H1 (cell line): ENCODE measurements around the gene ADAMTS17. TPM values are rescaled to one million over a fixed set of nuclear protein-coding genes. Genes with fewer than 3 reads are reported as not detected.

Source experiments
- CTCF ChIA-PET: fragments of 300-600 bp; sonication (Branson Sonifier 250); formaldehyde crosslinking; loops from one replicate; lab custom pipeline; 2021; ENCODE audit not compliant: partially characterized antibody; lab: Charles Lee
- POLR2A ChIA-PET: fragments of 300-600 bp; sonication (Branson Sonifier 250); formaldehyde crosslinking; loops from one replicate; lab custom pipeline; 2021; ENCODE audit warnings: inconsistent platforms; ENCODE audit not compliant: partially characterized antibody; lab: Charles Lee
- DNase-seq, 2 experiments: peaks; one replicate each; pipeline versions ENCODE4 v3.0.0 to v3.0.0-alpha.2; 2010 to 2022; ENCODE audit warnings: low spot score in 2 of 2, low read depth in 1 of 2, mixed read lengths in 1 of 2
- FAIRE-seq: peaks from 2 replicates; lab custom pipeline; 2011; peaks lifted over from hg19 to GRCh38; lab: Jason Lieb, UNC
- H2AFZ ChIP-seq: 2 replicates; pipeline ENCODE4 v1.8.1; 2012; ENCODE audit warnings: low read length, inconsistent platforms
- H2AK5ac ChIP-seq: 2 replicates; pipeline ENCODE4 v1.6.1; 2013; ENCODE audit warnings: low read depth, low read length
- H2BK120ac ChIP-seq: replicated peaks from 2 replicates; pipeline ENCODE3; 2013; ENCODE audit warnings: low read depth, low read length, inconsistent platforms
- H2BK12ac ChIP-seq: 2 replicates; pipeline ENCODE4 v1.6.1; 2013; ENCODE audit warnings: low read depth, low read length
- H2BK15ac ChIP-seq: 2 replicates; pipeline ENCODE4 v1.6.1; 2013; ENCODE audit warnings: low read length
- H2BK20ac ChIP-seq: 2 replicates; pipeline ENCODE4 v1.6.1; 2013; ENCODE audit warnings: low read length
- H2BK5ac ChIP-seq: 2 replicates; pipeline ENCODE4 v1.6.1; 2013; ENCODE audit warnings: low read depth, low read length
- H3K14ac ChIP-seq: 2 replicates; pipeline ENCODE4 v1.6.1; 2013; ENCODE audit warnings: inconsistent platforms; ENCODE audit not compliant: insufficient read length
- H3K18ac ChIP-seq: 2 replicates; pipeline ENCODE4 v1.6.1; 2013; ENCODE audit warnings: low read length; ENCODE audit errors: extremely low read depth
- H3K23ac ChIP-seq: 2 replicates; pipeline ENCODE4 v1.6.1; 2013; ENCODE audit warnings: inconsistent platforms; ENCODE audit not compliant: insufficient read length
- H3K23me2 ChIP-seq: 2 replicates; pipeline ENCODE4 v1.6.1; 2013; ENCODE audit warnings: low read depth, low read length
- H3K27ac ChIP-seq: 2 replicates; pipeline ENCODE4 v1.6.1; 2011; ENCODE audit warnings: low read depth, low read length, inconsistent platforms
- H3K27me3 ChIP-seq, 4 experiments: replicated peaks in 1 of 4; 1 replicate in 1 of 4; 2 replicates in 3 of 4; pipeline versions ENCODE4 v1.6.1 to v1.8.1; 2011 to 2013; ENCODE audit warnings: low read length in 3 of 4, mild to moderate bottlenecking in 3 of 4, inconsistent platforms in 2 of 4, mixed read lengths in 2 of 4, moderate library complexity in 1 of 4; ENCODE audit not compliant: control insufficient read depth in 3 of 4, insufficient read depth in 3 of 4; ENCODE audit errors: extremely low read depth in 1 of 4
- H3K36me3 ChIP-seq, 4 experiments: 2 replicates each; pipeline versions ENCODE4 v1.6.1 to v1.8.1; 2011 to 2013; ENCODE audit warnings: mild to moderate bottlenecking in 4 of 4, low read length in 3 of 4, moderate library complexity in 2 of 4, control low read depth in 1 of 4, inconsistent platforms in 1 of 4; ENCODE audit not compliant: insufficient read depth in 4 of 4, control insufficient read depth in 2 of 4
- H3K4ac ChIP-seq: replicated peaks from 2 replicates; pipeline ENCODE3; 2013; ENCODE audit warnings: low read length, low read depth, mixed read lengths, inconsistent platforms; ENCODE audit not compliant: insufficient read length
- H3K4me1 ChIP-seq, 4 experiments: replicated peaks in 1 of 4; 1 replicate in 1 of 4; 2 replicates in 3 of 4; pipeline versions ENCODE4 v1.6.1 to v1.8.1; 2011 to 2013; ENCODE audit warnings: low read length in 3 of 4, inconsistent platforms in 2 of 4, mixed read lengths in 1 of 4; ENCODE audit not compliant: insufficient read depth in 4 of 4, control insufficient read depth in 3 of 4
- H3K4me2 ChIP-seq, 2 experiments: 2 replicates each; pipeline versions ENCODE4 v1.6.1 to v1.8.1; 2011 to 2013; ENCODE audit warnings: low read depth in 2 of 2, low read length in 2 of 2, control low read depth in 1 of 2, inconsistent platforms in 1 of 2, mild to moderate bottlenecking in 1 of 2; ENCODE audit not compliant: insufficient read depth in 1 of 2
- H3K4me3 ChIP-seq, 4 experiments: fragments of 200-600, 300-600 bp in 1 of 4; sonication (generic), shearing (Covaris generic), sonication (Bioruptor Twin) in 1 of 4; 2 replicates each; pipeline versions ENCODE4 v1.5.1 to v1.8.1; 2011 to 2016; ENCODE audit warnings: low read length in 4 of 4, low read depth in 3 of 4, control low read depth in 2 of 4, inconsistent platforms in 2 of 4, mild to moderate bottlenecking in 2 of 4, mixed read lengths in 1 of 4, moderate library complexity in 1 of 4; ENCODE audit not compliant: insufficient read depth in 2 of 4; ENCODE audit errors: extremely low read depth in 1 of 4
- H3K56ac ChIP-seq: replicated peaks from 2 replicates; pipeline ENCODE3; 2013; ENCODE audit warnings: low read depth, mild to moderate bottlenecking, mixed read lengths, low read length, inconsistent platforms; ENCODE audit not compliant: insufficient read length
- H3K79me1 ChIP-seq: 2 replicates; pipeline ENCODE4 v1.6.1; 2013; ENCODE audit warnings: low read depth, low read length, control low read depth
- H3K79me2 ChIP-seq, 2 experiments: 2 replicates each; pipeline versions ENCODE4 v1.6.1 to v1.8.1; 2012 to 2013; ENCODE audit warnings: low read length in 2 of 2, mild to moderate bottlenecking in 2 of 2, inconsistent platforms in 1 of 2; ENCODE audit not compliant: insufficient read depth in 2 of 2, control insufficient read depth in 1 of 2
- H3K9ac ChIP-seq, 4 experiments: replicated peaks in 1 of 4; 1 replicate in 1 of 4; 2 replicates in 3 of 4; pipeline versions ENCODE4 v1.6.1 to v1.8.1; 2011 to 2013; ENCODE audit warnings: low read depth in 3 of 4, low read length in 3 of 4, control low read depth in 2 of 4, mild to moderate bottlenecking in 2 of 4, moderate library complexity in 2 of 4, inconsistent platforms in 1 of 4; ENCODE audit errors: extremely low read depth in 1 of 4
- H3K9me3 ChIP-seq, 2 experiments: 2 replicates each; pipeline versions ENCODE4 v1.6.1 to v1.8.1; 2012 to 2013; ENCODE audit warnings: mild to moderate bottlenecking in 2 of 2, moderate library complexity in 2 of 2, control low read depth in 1 of 2, inconsistent platforms in 1 of 2, low read depth in 1 of 2, low read length in 1 of 2, mixed read lengths in 1 of 2; ENCODE audit not compliant: insufficient read depth in 2 of 2
- H4K20me1 ChIP-seq, 2 experiments: replicated peaks in 1 of 2; 2 replicates each; pipeline versions ENCODE3 to v1.8.1; 2011 to 2013; ENCODE audit warnings: inconsistent platforms in 2 of 2, low read length in 2 of 2, mild to moderate bottlenecking in 1 of 2; ENCODE audit not compliant: insufficient read depth in 2 of 2, control insufficient read depth in 1 of 2
- H4K5ac ChIP-seq: 2 replicates; pipeline ENCODE4 v1.6.1; 2013; ENCODE audit warnings: low read length, low read depth, mixed read lengths, inconsistent platforms; ENCODE audit not compliant: insufficient read length
- H4K8ac ChIP-seq: 2 replicates; pipeline ENCODE4 v1.8.0; 2013; ENCODE audit warnings: mild to moderate bottlenecking, moderate library complexity, low read length, inconsistent platforms; ENCODE audit not compliant: insufficient read depth; ENCODE audit errors: extremely low read depth
- H4K91ac ChIP-seq: replicated peaks from 2 replicates; pipeline ENCODE3; 2013; ENCODE audit warnings: low read length, mixed read lengths, inconsistent platforms; ENCODE audit not compliant: insufficient read length
- SP1 ChIP-seq: IDR thresholded peaks from 2 replicates; pipeline ENCODE4 v1.6.1; 2011; ENCODE audit warnings: low read depth, low read length
- WGBS, 2 experiments: shearing (Covaris generic) in 1 of 2; methylation state at CpG; one replicate each; pipeline versions ENCODE4 v1.1.6 to v1.1.7; 2013 to 2015; ENCODE audit warnings: low lambda C conversion rate in 2 of 2, mixed read lengths in 2 of 2, inconsistent platforms in 1 of 2, low coverage in 1 of 2, missing lambda C conversion rate in 1 of 2; ENCODE audit not compliant: insufficient replicate concordance in 2 of 2, insufficient coverage in 1 of 2, insufficient read length in 1 of 2; ENCODE audit errors: extremely low coverage in 1 of 2, missing lambda C conversion rate in 1 of 2; 5-methylcytosine and 5-hydroxymethylcytosine counted together
- polyA plus RNA-seq, 7 experiments: library from polyadenylated mRNA; depleted of rRNA in 3 of 7; stranded (reverse) in 5 of 7; unstranded in 2 of 7; fragments of >200 nt in 5 of 7; fragments of 200-250 nt in 2 of 7; gene quantifications; 1 replicate in 5 of 7; 2 replicates in 1 of 7; 4 replicates in 1 of 7; pipeline versions ENCODE4 v1.2.1 to v1.2.3, GENCODE V29; 2011 to 2013; ENCODE audit warnings: missing spikeins in 2 of 7, mixed read lengths in 2 of 7
- total RNA-seq: library from RNA; stranded (reverse); fragmentation: NEBNext Ultra II Directional; extraction: Animal tissue kit (Norgen Biotek cat#: 25700); gene quantifications from 2 replicates; pipeline ENCODE4 v1.2.1, GENCODE V29; 2021

The ADAMTS17 gene
- total and polyA plus RNA-seq, 2 of the 8 experiments (the other 6 are each of a cell fraction or from before 2014, with no cell fraction given): 0.51 to 1.7 TPM

GRCh38 chr15:100115066-100115710 lies 226.6 kb downstream of the ADAMTS17 start:
- Histone ChIP-seq H4K91ac (no peak overlapping the region), H3K4me2 (no peak overlapping the region), H3K79me2 (no peaks in the 10 kb centered on the region), H4K8ac (no peak overlapping the region), H3K79me1 (no peaks in the 10 kb centered on the region), H4K5ac (no peak overlapping the region), H2BK5ac (no peak overlapping the region), H3K27me3 (no peaks in the 10 kb centered on the region), H3K4me3 (no peak overlapping the region), H3K4me1 (peaks cover 0 to 4% (median 0%) of the 10 kb centered on the region in 4 experiments; a peak in 2 of 7 replicates), H3K23me2 (no peaks in the 10 kb centered on the region), H3K27ac (no peak overlapping the region), H3K18ac (no peak overlapping the region), H2AK5ac (no peak overlapping the region), H3K4ac (no peak overlapping the region), H3K9ac (no peak overlapping the region), H3K14ac (no peak overlapping the region), H2BK15ac (no peak overlapping the region), H3K36me3 (no peaks in the 10 kb centered on the region), H3K56ac (no peak overlapping the region), H2BK12ac (no peak overlapping the region), H4K20me1 (no peaks in the 10 kb centered on the region), H2AFZ (no peak overlapping the region), H2BK120ac (no peak overlapping the region), H3K23ac (no peak overlapping the region), H2BK20ac (no peak overlapping the region), H3K9me3 (peaks cover 0 to 3% of the 10 kb centered on the region in 2 experiments; a peak in 1 of 4 replicates)
- WGBS, 2 experiments: 92% methylated on average over 19 of the region's 19 CpGs; no CpG with 5 or more reads in 1 of the 2 experiments
- POLR2A ChIA-PET: interaction anchor here (1.2 kb wide), 1 partner anchor 9 kb away, joined by 3 read pairs; no protein-coding TSS in a partner anchor
- FAIRE-seq (no peak), DNase-seq (no peak)
- CTCF ChIA-PET: interaction anchor here (0.7 to 1.6 kb wide), 5 partner anchors 11 to 385 kb away, joined by 3 to 6 read pairs (median 3); no protein-coding TSS in a partner anchor
- TF ChIP-seq SP1: no peak
